NB4 (cell line): ENCODE data around the gene UBE2D2.

ENCODE experiments used
- CTCF ChIP-seq: IDR thresholded peaks from one replicate; pipeline ENCODE4 v1.5.1; 2012; ENCODE audit warnings: low read depth, low read length
- MAX ChIP-seq: IDR thresholded peaks from 2 replicates; pipeline ENCODE4 v1.6.1; 2011; ENCODE audit warnings: low read depth, low read length
- MYC ChIP-seq: IDR thresholded peaks from 2 replicates; pipeline ENCODE4 v1.6.1; 2011; ENCODE audit warnings: low read depth, low read length
- POLR2A ChIP-seq: IDR thresholded peaks from 2 replicates; pipeline ENCODE4 v1.6.1; 2011; ENCODE audit warnings: mild to moderate bottlenecking; ENCODE audit not compliant: insufficient read length; ENCODE audit errors: extremely low read depth

GRCh38 chr5:139566611-139567010, 5.5 kb downstream of the UBE2D2 start:
- TF ChIP-seq CTCF (no peak), MYC (no peak), POLR2A (no peak), MAX (no peak)
